ENCODE results near the gene MAP1LC3B2. TPM values are rescaled to one million over a fixed set of nuclear protein-coding genes. Genes with fewer than 3 reads are reported as not detected.

The MAP1LC3B2 gene
- polyA plus RNA-seq (2013, experiment 1 of 2): 1.00 TPM
- polyA plus RNA-seq (2013, experiment 2 of 2): 1.5 TPM

DNA sequence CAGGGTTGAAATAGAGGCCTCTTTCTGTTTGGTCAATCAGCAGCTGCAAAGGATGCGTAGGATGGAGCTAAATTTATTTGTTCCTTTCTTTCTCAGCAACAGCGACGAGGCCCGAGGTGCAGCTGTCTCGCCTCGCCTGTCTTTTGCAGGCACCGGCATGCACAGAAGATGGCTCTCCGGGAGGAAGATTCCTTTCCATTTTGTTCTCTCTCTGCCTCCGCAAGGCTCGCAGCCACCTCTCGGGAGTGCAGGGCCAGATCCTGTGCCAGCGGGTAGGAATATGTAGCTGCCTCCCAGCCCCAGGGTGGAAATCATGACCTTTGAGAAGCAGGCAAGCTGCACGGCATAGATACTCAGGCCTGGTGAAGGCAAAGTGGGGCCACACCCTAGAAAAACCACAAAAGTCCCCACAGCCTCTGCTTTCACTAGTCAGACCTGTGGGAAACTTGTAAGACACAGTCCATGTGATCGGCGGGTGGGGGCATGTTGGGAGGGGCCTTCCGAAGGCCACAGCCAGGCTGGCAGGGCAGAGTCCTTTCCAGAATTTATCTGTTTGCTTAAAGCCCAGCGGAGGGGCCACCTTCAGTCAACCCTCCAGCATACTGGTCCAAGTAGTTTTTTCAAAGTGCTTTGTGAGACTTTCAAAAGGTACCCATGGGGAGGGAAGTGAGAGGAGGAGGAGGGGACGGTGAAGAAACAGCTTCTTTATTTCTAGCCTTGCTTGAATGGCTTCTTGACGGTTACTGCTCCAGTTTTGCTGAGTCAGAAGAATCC, at the start of gene MAP1LC3B2:
MAP1LC3B2 (plus strand) TSS at position 220 of the 774 bp plus-strand sequence. CDS start 16,562 bp downstream, outside the sequence.
- Histone ChIP-seq H3K4me1 (ENCODE audit: insufficient read depth, low read length) (peaks cover 11% of the 10 kb centered on the region), H3K9ac (ENCODE audit: low read depth, low read length) (peak within 1 kb of the TSS; percentile 36; the same call in 1 of the 2 replicates), H3K36me3 (ENCODE audit: insufficient read depth, low read length) (no peaks in the 10 kb centered on the region), H3K27ac (ENCODE audit: low read depth, low read length) (peak within 1 kb of the TSS; percentile 61; the same call in 1 of the 2 replicates), H3K27me3 (ENCODE audit: insufficient read depth, low read length) (no peaks in the 10 kb centered on the region), H3K9me3 (ENCODE audit: insufficient read depth, low read depth, low read length) (peaks cover 10% of the 10 kb centered on the region), H3K4me3 (ENCODE audit: low read length) (no peak within 1 kb of the TSS)
- 66% methylated on average over 19 of the region's 19 CpGs for WGBS

GRCh38 chr12:116513944-116514343, 45.2 kb upstream of the MAP1LC3B2 start:
- Histone ChIP-seq H3K9ac (ENCODE audit: low read depth, low read length) (no peak overlapping the region), H3K9me3 (ENCODE audit: insufficient read depth, low read depth, low read length) (no peaks in the 10 kb centered on the region), H3K4me1 (ENCODE audit: insufficient read depth, low read length) (no peaks in the 10 kb centered on the region), H3K27me3 (ENCODE audit: insufficient read depth, low read length) (no peaks in the 10 kb centered on the region; the same call in 1 of the 2 replicates), H3K36me3 (ENCODE audit: insufficient read depth, low read length) (no peaks in the 10 kb centered on the region), H3K27ac (ENCODE audit: low read depth, low read length) (no peak overlapping the region), H3K4me3 (ENCODE audit: low read length) (no peak overlapping the region)
- WGBS: 95% methylated on average over 8 of the region's 8 CpGs

GRCh38 chr12:116515684-116516083, 43.5 kb upstream of the MAP1LC3B2 start:
- Histone ChIP-seq H3K27ac (ENCODE audit: low read depth, low read length) (no peak overlapping the region), H3K9me3 (ENCODE audit: insufficient read depth, low read depth, low read length) (no peaks in the 10 kb centered on the region), H3K36me3 (ENCODE audit: insufficient read depth, low read length) (no peaks in the 10 kb centered on the region), H3K4me1 (ENCODE audit: insufficient read depth, low read length) (no peaks in the 10 kb centered on the region), H3K4me3 (ENCODE audit: low read length) (no peak overlapping the region), H3K9ac (ENCODE audit: low read depth, low read length) (no peak overlapping the region), H3K27me3 (ENCODE audit: insufficient read depth, low read length) (no peaks in the 10 kb centered on the region; the same call in 1 of the 2 replicates)
- 95% methylated on average over 4 of the region's 4 CpGs for WGBS

GRCh38 chr12:116516657-116517056, 42.5 kb upstream of the MAP1LC3B2 start:
- H3K27ac ChIP-seq (ENCODE audit: low read depth, low read length): no peak overlapping the region
- no peaks in the 10 kb centered on the region for H3K4me1 ChIP-seq (ENCODE audit: insufficient read depth, low read length)
- H3K36me3 ChIP-seq (ENCODE audit: insufficient read depth, low read length): no peaks in the 10 kb centered on the region
- no peak overlapping the region for H3K4me3 ChIP-seq (ENCODE audit: low read length)
- no peak overlapping the region for H3K9ac ChIP-seq (ENCODE audit: low read depth, low read length)
- H3K27me3 ChIP-seq (ENCODE audit: insufficient read depth, low read length): no peaks in the 10 kb centered on the region; the same call in 1 of the 2 replicates
- no peaks in the 10 kb centered on the region for H3K9me3 ChIP-seq (ENCODE audit: insufficient read depth, low read depth, low read length)
- 93% methylated on average over 11 of the region's 11 CpGs for WGBS

GRCh38 chr12:116517431-116518045, 41.6 kb upstream of the MAP1LC3B2 start:
- Histone ChIP-seq H3K9me3 (ENCODE audit: insufficient read depth, low read depth, low read length) (no peaks in the 10 kb centered on the region), H3K4me1 (ENCODE audit: insufficient read depth, low read length) (no peaks in the 10 kb centered on the region), H3K4me3 (ENCODE audit: low read length) (no peak overlapping the region), H3K9ac (ENCODE audit: low read depth, low read length) (no peak overlapping the region), H3K27ac (ENCODE audit: low read depth, low read length) (no peak overlapping the region), H3K36me3 (ENCODE audit: insufficient read depth, low read length) (no peaks in the 10 kb centered on the region), H3K27me3 (ENCODE audit: insufficient read depth, low read length) (no peaks in the 10 kb centered on the region; the same call in 1 of the 2 replicates)
- 59% methylated on average over 4 of the region's 4 CpGs for WGBS

DNA sequence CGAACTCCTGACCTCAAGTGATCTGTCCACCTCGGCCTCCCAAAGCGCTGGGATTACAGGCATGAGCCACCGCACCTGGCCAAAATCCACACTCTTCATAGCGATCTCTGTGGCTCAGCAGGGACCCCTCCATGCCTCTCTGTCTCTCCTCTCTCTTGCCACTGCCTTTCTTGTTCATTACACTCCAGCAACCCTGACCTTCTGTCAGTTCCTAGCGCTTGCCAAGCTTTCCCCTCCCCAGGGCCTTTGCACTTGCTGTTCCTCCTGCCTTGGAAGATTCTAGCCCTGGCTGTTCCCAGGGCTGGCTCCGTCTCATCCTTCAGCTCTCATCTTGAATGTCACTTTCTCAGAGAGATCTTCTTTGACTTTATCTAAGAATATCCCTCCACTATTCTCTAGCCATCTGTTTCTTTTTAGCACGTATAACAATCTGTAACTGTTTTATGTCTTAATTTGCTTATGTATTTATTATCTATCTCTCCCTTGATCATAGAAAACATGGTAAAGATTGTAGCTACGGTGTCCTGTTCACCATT, 38.9 kb upstream of the MAP1LC3B2 start:
- H3K27me3 ChIP-seq (ENCODE audit: insufficient read depth, low read length): no peaks in the 10 kb centered on the region; the same call in 1 of the 2 replicates
- H3K4me1 ChIP-seq (ENCODE audit: insufficient read depth, low read length): peaks cover 9% of the 10 kb centered on the region; the same call in 1 of the 2 replicates
- no peaks in the 10 kb centered on the region for H3K9me3 ChIP-seq (ENCODE audit: insufficient read depth, low read depth, low read length)
- no peaks in the 10 kb centered on the region for H3K36me3 ChIP-seq (ENCODE audit: insufficient read depth, low read length)
- H3K9ac ChIP-seq (ENCODE audit: low read depth, low read length): no peak overlapping the region
- H3K4me3 ChIP-seq (ENCODE audit: low read length): no peak overlapping the region
- WGBS: 93% methylated on average over 8 of the region's 9 CpGs
- H3K27ac ChIP-seq (ENCODE audit: low read depth, low read length): no peak overlapping the region

- H3K4me3 ChIP-seq (ENCODE audit: low read length): no peak overlapping the region
- 76% methylated on average over 15 of the region's 15 CpGs for WGBS
Measured at GRCh38 chr12:116520801-116521471, 38.2 kb upstream of the MAP1LC3B2 start.

DNA sequence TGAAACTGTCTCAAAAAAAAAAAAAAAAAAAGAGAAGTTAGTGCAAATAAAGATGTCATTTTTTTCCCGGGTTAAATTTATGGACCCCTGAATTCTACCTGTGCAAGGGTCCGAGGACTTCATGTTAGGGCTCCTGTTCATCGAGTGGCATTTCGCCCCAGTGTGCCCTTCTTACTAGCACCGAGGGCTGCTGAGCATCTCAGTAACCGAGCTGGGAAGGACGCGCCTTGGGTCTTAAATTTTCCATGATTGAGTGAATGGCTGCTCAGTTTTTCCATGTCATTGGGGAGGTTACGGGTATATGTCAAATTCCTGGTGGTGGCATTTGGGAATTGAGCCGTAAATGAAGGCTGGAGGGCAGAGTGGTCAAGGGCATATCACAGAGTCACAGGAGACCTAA, 34.9 kb upstream of the MAP1LC3B2 start:
- Histone ChIP-seq H3K4me3 (ENCODE audit: low read length) (0 out of 2 replicates have a peak overlapping the region, but pooled peaks have one; percentile 27), H3K36me3 (ENCODE audit: insufficient read depth, low read length) (no peaks in the 10 kb centered on the region), H3K9me3 (ENCODE audit: insufficient read depth, low read depth, low read length) (no peaks in the 10 kb centered on the region), H3K9ac (ENCODE audit: low read depth, low read length) (peak overlapping the region; percentile 45; the same call in 1 of the 2 replicates), H3K27ac (ENCODE audit: low read depth, low read length) (no peak overlapping the region), H3K27me3 (ENCODE audit: insufficient read depth, low read length) (no peaks in the 10 kb centered on the region), H3K4me1 (ENCODE audit: insufficient read depth, low read length) (peaks cover 35% of the 10 kb centered on the region)
- 92% methylated on average over 10 of the region's 10 CpGs for WGBS

More at GRCh38 chr12:116520801-116521471, 38.2 kb upstream of the MAP1LC3B2 start:
- H3K4me1 ChIP-seq (ENCODE audit: insufficient read depth, low read length): peaks cover 15% of the 10 kb centered on the region
- H3K9ac ChIP-seq (ENCODE audit: low read depth, low read length): no peak overlapping the region
- no peaks in the 10 kb centered on the region for H3K36me3 ChIP-seq (ENCODE audit: insufficient read depth, low read length)
- no peaks in the 10 kb centered on the region; the same call in 1 of the 2 replicates for H3K27me3 ChIP-seq (ENCODE audit: insufficient read depth, low read length)
- H3K9me3 ChIP-seq (ENCODE audit: insufficient read depth, low read depth, low read length): no peaks in the 10 kb centered on the region
- no peak overlapping the region for H3K27ac ChIP-seq (ENCODE audit: low read depth, low read length)

DNA sequence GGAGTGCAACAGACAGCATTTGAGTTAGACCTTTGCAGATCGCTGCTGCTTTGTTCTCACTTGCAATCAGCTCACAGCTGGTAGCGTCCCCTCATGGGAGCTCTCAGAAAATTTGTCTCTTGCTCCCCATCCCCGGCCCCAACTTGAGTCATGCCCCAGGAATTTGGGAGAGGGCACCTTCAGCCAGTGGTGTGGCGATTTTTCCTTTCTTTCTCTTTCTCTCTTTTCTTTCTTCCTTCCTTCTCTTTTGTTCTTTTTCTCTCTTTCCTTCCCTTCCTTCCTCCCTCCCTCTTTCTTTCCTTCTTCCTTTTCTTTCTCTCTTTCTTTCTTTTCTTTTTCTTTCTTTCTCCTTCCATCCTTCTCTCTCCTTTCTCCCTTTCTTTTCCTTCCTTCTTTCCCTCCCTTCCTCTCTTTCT, 34.2 kb upstream of the MAP1LC3B2 start:
- WGBS: 14% methylated on average over 4 of the region's 4 CpGs
- H3K27me3 ChIP-seq (ENCODE audit: insufficient read depth, low read length): no peaks in the 10 kb centered on the region
- no peaks in the 10 kb centered on the region for H3K36me3 ChIP-seq (ENCODE audit: insufficient read depth, low read length)
- H3K27ac ChIP-seq (ENCODE audit: low read depth, low read length): peak overlapping the region; percentile 40; the same call in 1 of the 2 replicates
- H3K9me3 ChIP-seq (ENCODE audit: insufficient read depth, low read depth, low read length): no peaks in the 10 kb centered on the region
- peak overlapping the region; percentile 51; the same call in 1 of the 2 replicates for H3K9ac ChIP-seq (ENCODE audit: low read depth, low read length)
- H3K4me1 ChIP-seq (ENCODE audit: insufficient read depth, low read length): peaks cover 35% of the 10 kb centered on the region
- peak overlapping the region; percentile 27; the same call in 1 of the 2 replicates for H3K4me3 ChIP-seq (ENCODE audit: low read length)

GRCh38 chr12:116525418-116526001, 33.7 kb upstream of the MAP1LC3B2 start:
- peak overlapping the region; percentile 62; the same call in 1 of the 2 replicates for H3K9ac ChIP-seq (ENCODE audit: low read depth, low read length)
- H3K4me3 ChIP-seq (ENCODE audit: low read length): no peak overlapping the region; the same call in 1 of the 2 replicates
- H3K36me3 ChIP-seq (ENCODE audit: insufficient read depth, low read length): no peaks in the 10 kb centered on the region
- 29% methylated on average over 15 of the region's 15 CpGs for WGBS
- peak overlapping the region; percentile 24; the same call in 1 of the 2 replicates for H3K27ac ChIP-seq (ENCODE audit: low read depth, low read length)
- no peaks in the 10 kb centered on the region for H3K9me3 ChIP-seq (ENCODE audit: insufficient read depth, low read depth, low read length)
- no peaks in the 10 kb centered on the region for H3K27me3 ChIP-seq (ENCODE audit: insufficient read depth, low read length)
- peaks cover 35% of the 10 kb centered on the region for H3K4me1 ChIP-seq (ENCODE audit: insufficient read depth, low read length)
